Stomach (tissue), 9 donors: ENCODE results near the gene IKZF4. TPM values are rescaled to one million over a fixed set of nuclear protein-coding genes. Genes with fewer than 3 reads are reported as not detected.
"Not testable (repeated sequence)": the region's sequence is repeated elsewhere in the genome, so short reads cannot be mapped to it uniquely, and the experiment has no call there.

Experiments used
- DNase-seq, 2 donors: peaks; one replicate each; pipeline versions ENCODE4 v3.0.0 to v3.0.0-alpha.2; 2013 to 2019
- H3K27ac ChIP-seq, 5 donors: fragments of 200-600 bp in 4 of 5; sonication (generic) in 4 of 5; one replicate each; pipeline ENCODE4 v1.5.1; 2013 to 2019; ENCODE audit warnings: mild to moderate bottlenecking in 1 of 5, moderate library complexity in 1 of 5
- H3K27me3 ChIP-seq, 3 donors: fragments of 200-600 bp; sonication (generic); one replicate each; pipeline ENCODE4 v1.5.1; 2017 to 2019; ENCODE audit warnings: mixed run types in 1 of 3
- H3K36me3 ChIP-seq, 4 donors: fragments of 200-600 bp; sonication (generic); 1 replicate in 3 of 4; 2 replicates in 1 of 4; pipeline ENCODE4 v1.5.1; 2016 to 2019
- H3K4me1 ChIP-seq, 4 donors: fragments of 200-600 bp; sonication (generic); one replicate each; pipeline ENCODE4 v1.5.1; 2016 to 2019
- H3K4me3 ChIP-seq, 4 donors: fragments of 200-600 bp; sonication (generic) in 3 of 4; one replicate each; pipeline ENCODE4 v1.5.1; 2016 to 2019; ENCODE audit warnings: mild to moderate bottlenecking in 1 of 4
- H3K9me3 ChIP-seq, 4 donors: fragments of 200-600 bp; sonication (generic); one replicate each; pipeline ENCODE4 v1.5.1; 2016 to 2019
- CTCF ChIP-seq, 7 experiments: fragments of 450-650 bp in 4 of 7; fragments of 200-600 bp in 3 of 7; sonication (generic) in 3 of 7; IDR thresholded peaks; one replicate each; pipeline ENCODE4 v1.5.1; 2016 to 2019; ENCODE audit warnings: antibody characterized with exemption in 7 of 7, control low read depth in 2 of 7, mild to moderate bottlenecking in 1 of 7
- EP300 ChIP-seq: sonication (generic); formaldehyde crosslinking; IDR thresholded peaks from one replicate; pipeline ENCODE4 v1.6.1; 2017; ENCODE audit warnings: antibody characterized with exemption
- POLR2A ChIP-seq, 4 donors: fragments of 450-650 bp; IDR thresholded peaks; one replicate each; pipeline ENCODE4 v1.6.1; 2016; ENCODE audit warnings: antibody characterized with exemption in 4 of 4, control low read depth in 2 of 4, mild to moderate bottlenecking in 1 of 4, moderate library complexity in 1 of 4
- POLR2AphosphoS5 ChIP-seq, 3 donors: sonication (generic); formaldehyde crosslinking; IDR thresholded peaks; one replicate each; pipeline ENCODE4 v1.6.1; 2016; ENCODE audit warnings: antibody characterized with exemption in 3 of 3
- WGBS, 5 donors: extraction: QIAGEN DNeasy Blood & Tissue Kit in 3 of 5; methylation state at CpG; one replicate each; pipeline versions ENCODE4 v1.1.5 to v1.1.7; 2013 to 2018; 5-methylcytosine and 5-hydroxymethylcytosine counted together
- intact Hi-C: fragments of 100-400 bp; cut with DNase I; formaldehyde crosslinking; loops from one replicate; pipeline ENCODE4 v1.15.1; 2023; ENCODE audit warnings: low total_unique reads
- polyA plus RNA-seq, 3 donors: library from polyadenylated mRNA; stranded (reverse); fragments of 200-250 nt; gene quantifications; one replicate each; pipeline ENCODE4 v1.2.3, GENCODE V29; 2013
- total RNA-seq, 5 donors: library from RNA; depleted of rRNA; stranded (reverse); fragments of >200 nt; gene quantifications; one replicate each; pipeline versions ENCODE4 v1.1.0 to v1.2.3, GENCODE V29; 2014 to 2016
- donor health status: healthy with polysubstance abuse.
- donor health status: Bipolar disorder and iron deficiency.
- donor health status: healthy.

IKZF4 gene
- total and polyA plus RNA-seq, 8 donors: 1.5 to 15.6 (median 2.9) TPM

DNA sequence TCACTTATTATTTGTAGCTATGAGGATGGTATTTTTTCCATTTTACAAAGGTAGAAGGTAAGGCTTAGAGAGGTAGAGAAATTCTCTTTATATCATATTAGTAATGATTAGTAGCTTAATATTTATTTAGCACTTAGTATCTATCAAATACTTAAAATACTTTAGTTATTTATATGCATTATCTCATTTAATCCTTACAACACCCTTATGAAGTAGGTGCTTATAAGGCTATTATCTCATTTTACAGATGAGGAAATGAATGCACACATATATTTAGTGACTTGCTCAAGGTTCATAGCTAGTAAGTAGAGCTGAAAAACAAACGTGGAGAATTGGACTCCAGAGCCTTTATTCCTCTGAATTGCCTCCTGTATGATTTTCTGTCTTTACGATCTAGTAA lies 36.0 kb upstream of the IKZF4 start:
- DNase-seq: no peak
- Histone ChIP-seq H3K36me3 (peaks cover 46 to 90% (median 85%) of the 10 kb centered on the region in 4 donors), H3K27ac (no peak overlapping the region), H3K9me3 (no peaks in the 10 kb centered on the region), H3K4me1 (peaks cover 0 to 36% (median 0%) of the 10 kb centered on the region in 4 donors), H3K27me3 (no peaks in the 10 kb centered on the region), H3K4me3 (no peak overlapping the region)
- WGBS, 5 donors: 59 to 69% (median 61%) methylated on average over 2 of the region's 2 CpGs
- no peak for TF ChIP-seq POLR2AphosphoS5 (IDR thresholded peaks at IDR 0.05)
- TF ChIP-seq EP300: no peak
- no peak for TF ChIP-seq CTCF (IDR thresholded peaks at IDR 0.05)
- no peak for TF ChIP-seq POLR2A (IDR thresholded peaks at IDR 0.05)
- intact Hi-C loops: loop anchor here (10.0 kb wide), 1 partner anchor 50 kb away; no protein-coding TSS in a partner anchor

- Histone ChIP-seq H3K9me3 (no peaks in the 10 kb centered on the region), H3K4me3 (no peak overlapping the region), H3K36me3 (peaks cover 49 to 91% (median 85%) of the 10 kb centered on the region in 4 donors), H3K4me1 (peaks cover 0 to 32% (median 0%) of the 10 kb centered on the region in 4 donors), H3K27ac (no peak overlapping the region), H3K27me3 (no peaks in the 10 kb centered on the region)
- intact Hi-C loops: loop anchor here (10.0 kb wide), 1 partner anchor 49 kb away; no protein-coding TSS in a partner anchor
- WGBS, 5 donors: 89 to 93% (median 90%) methylated on average over 4 of the region's 4 CpGs
- TF ChIP-seq POLR2AphosphoS5 (IDR thresholded peaks at IDR 0.05) (no peak), POLR2A (IDR thresholded peaks at IDR 0.05) (no peak), CTCF (IDR thresholded peaks at IDR 0.05) (no peak), EP300 (no peak)
- no peak for DNase-seq
These were observed 35.5 kb upstream of the IKZF4 start for GRCh38 chr12:55985341-55985740.

DNA sequence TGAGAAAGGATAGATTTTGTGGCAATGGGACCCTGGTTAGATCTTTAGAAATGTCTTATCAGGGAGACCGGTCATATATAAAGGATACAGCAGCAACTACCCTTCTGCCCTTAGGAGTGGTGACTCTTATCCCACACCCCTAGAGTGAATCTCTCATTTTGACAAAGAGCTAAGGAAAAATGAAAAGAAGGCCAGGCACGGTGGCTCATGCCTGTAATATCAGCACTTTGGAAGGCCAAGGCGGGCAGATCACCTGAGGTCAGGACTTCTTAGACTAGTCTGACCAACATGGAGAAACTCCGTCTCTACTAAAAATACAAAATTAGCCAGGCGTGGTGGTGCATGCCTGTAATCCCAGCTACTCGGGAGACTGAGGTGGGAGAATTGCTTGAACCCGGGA lies 34.9 kb upstream of the IKZF4 start:
- not testable (repeated sequence) for H3K4me3 ChIP-seq, H3K9me3 ChIP-seq, H3K27me3 ChIP-seq, H3K27ac ChIP-seq, DNase-seq
- intact Hi-C loops: loop anchor here (10.0 kb wide), 1 partner anchor 49 kb away; no protein-coding TSS in a partner anchor
- Histone ChIP-seq H3K36me3 (peaks cover 52 to 91% (median 85%) of the 10 kb centered on the region in 4 donors), H3K4me1 (peaks cover 0 to 32% (median 0%) of the 10 kb centered on the region in 4 donors)
- WGBS, 5 donors: 90 to 95% (median 94%) methylated on average over 7 of the region's 7 CpGs

DNA sequence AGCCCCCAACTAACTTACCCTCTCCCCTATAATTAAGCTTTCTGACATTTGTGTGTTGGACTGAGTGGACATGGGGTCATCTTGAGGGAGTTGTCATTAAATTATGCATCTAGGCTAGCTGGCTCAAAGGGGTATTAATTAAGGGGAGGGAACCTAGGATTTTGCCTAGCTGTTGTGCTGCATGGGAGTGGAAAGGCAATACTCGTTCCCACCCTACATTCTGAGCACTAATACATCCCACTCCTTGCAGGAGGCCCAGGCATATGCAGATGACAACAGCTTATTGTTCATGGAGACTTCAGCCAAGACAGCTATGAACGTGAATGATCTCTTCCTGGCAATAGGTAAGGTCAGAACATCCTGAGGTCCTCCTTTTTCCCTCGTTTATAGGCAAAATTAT lies 29.7 kb upstream of the IKZF4 start:
- intact Hi-C loops: no loop called here
- no peak for TF ChIP-seq EP300
- TF ChIP-seq POLR2A (IDR thresholded peaks at IDR 0.05): no peak
- no peak for TF ChIP-seq POLR2AphosphoS5 (IDR thresholded peaks at IDR 0.05)
- no peak for TF ChIP-seq CTCF (IDR thresholded peaks at IDR 0.05)
- H3K4me3 ChIP-seq: no peak overlapping the region
- H3K4me1 ChIP-seq: peaks cover 0 to 5% (median 2%) of the 10 kb centered on the region in 4 donors
- no peaks in the 10 kb centered on the region for H3K27me3 ChIP-seq
- DNase-seq: no peak
- WGBS, 5 donors: 86 to 91% (median 89%) methylated on average over 3 of the region's 3 CpGs
- H3K9me3 ChIP-seq: no peaks in the 10 kb centered on the region
- H3K36me3 ChIP-seq: peaks cover 76 to 95% (median 93%) of the 10 kb centered on the region in 4 donors
- H3K27ac ChIP-seq: no peak overlapping the region

DNA sequence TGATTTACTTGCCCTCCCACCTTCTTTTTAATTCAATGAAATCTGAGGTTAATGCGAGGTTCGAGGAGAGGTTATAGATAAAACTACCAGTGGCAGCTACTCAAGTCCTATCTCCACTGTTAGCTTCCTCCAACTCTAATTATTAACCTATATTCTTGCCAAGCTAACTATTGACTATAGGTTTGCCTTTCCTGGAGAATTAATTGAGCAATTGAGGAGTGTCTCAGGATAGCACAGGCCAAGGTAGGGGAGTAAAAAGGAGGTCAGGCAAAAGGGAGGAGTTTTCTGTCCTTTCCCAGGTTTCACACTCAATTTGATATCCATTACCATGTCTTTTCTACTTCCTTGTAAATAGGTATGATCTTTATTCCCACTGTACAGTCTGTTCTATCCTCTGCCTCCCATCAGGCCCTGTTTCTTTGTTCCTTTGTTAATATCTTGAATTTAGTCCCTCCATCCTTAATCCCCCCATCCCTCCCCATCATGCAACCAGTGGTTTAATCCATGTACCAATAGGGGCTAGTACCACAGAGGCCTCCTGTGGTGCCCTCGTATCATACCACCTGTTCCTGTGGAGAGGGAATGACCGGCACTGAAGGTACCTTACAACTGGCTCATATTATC lies 27.5 kb upstream of the IKZF4 start:
- DNase-seq: no peak
- peak overlapping the region in 1 of 5 donors; percentile 7 for H3K27ac ChIP-seq
- TF ChIP-seq POLR2AphosphoS5 (IDR thresholded peaks at IDR 0.05): no peak
- no peak for TF ChIP-seq EP300
- no peak for TF ChIP-seq CTCF (IDR thresholded peaks at IDR 0.05)
- TF ChIP-seq POLR2A (IDR thresholded peaks at IDR 0.05): no peak
- H3K4me1 ChIP-seq: peaks cover 7 to 21% (median 18%) of the 10 kb centered on the region in 4 donors
- intact Hi-C loops: no loop called here
- peaks cover 59 to 73% (median 71%) of the 10 kb centered on the region in 4 donors for H3K36me3 ChIP-seq
- WGBS, 5 donors: 54 to 74% (median 65%) methylated on average over 4 of the region's 4 CpGs
- no peaks in the 10 kb centered on the region for H3K27me3 ChIP-seq
- H3K9me3 ChIP-seq: no peaks in the 10 kb centered on the region
- no peak overlapping the region for H3K4me3 ChIP-seq
